ENCODE results near the gene ARHGEF17.
"Not testable (repeated sequence)": the region's sequence is repeated elsewhere in the genome, so short reads cannot be mapped to it uniquely, and the experiment has no call there.

The ARHGEF17 gene

DNA sequence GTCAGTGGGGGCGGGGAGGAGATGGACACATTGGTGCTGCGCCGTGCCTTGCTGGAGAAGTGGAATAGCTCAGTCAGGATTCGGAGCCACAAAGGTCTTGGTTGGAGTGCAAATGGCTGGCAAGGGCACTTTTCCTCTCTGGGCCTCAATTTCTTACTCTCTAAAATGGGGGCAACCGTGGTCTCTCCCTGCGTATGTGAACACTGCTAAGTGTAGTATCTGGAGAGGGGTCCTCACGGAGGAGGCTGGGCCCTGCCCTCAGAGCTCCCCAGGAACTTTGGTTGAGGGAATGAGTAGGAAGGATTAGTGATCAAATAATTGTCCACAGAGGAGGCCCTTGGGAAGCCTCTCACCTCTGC is 35.4 kb upstream of the ARHGEF17 start:
- ChIA-PET POLR2A (interaction anchor here (1.3 kb wide), 1 partner anchor 8 kb away, joined by 3 read pairs; no protein-coding TSS in a partner anchor), CTCF (interaction anchor here (0.9 to 2.5 kb wide), 8 partner anchors 9 to 34 kb away, joined by 3 to 14 read pairs (median 4); no protein-coding TSS in a partner anchor)
- TF ChIP-seq, protein P1, sequence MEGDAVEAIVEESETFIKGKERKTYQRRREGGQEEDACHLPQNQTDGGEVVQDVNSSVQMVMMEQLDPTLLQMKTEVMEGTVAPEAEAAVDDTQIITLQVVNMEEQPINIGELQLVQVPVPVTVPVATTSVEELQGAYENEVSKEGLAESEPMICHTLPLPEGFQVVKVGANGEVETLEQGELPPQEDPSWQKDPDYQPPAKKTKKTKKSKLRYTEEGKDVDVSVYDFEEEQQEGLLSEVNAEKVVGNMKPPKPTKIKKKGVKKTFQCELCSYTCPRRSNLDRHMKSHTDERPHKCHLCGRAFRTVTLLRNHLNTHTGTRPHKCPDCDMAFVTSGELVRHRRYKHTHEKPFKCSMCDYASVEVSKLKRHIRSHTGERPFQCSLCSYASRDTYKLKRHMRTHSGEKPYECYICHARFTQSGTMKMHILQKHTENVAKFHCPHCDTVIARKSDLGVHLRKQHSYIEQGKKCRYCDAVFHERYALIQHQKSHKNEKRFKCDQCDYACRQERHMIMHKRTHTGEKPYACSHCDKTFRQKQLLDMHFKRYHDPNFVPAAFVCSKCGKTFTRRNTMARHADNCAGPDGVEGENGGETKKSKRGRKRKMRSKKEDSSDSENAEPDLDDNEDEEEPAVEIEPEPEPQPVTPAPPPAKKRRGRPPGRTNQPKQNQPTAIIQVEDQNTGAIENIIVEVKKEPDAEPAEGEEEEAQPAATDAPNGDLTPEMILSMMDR (IDR thresholded peaks at IDR 0.05; ENCODE audit: insufficient read depth, low read length, missing control alignments) = no peak
- DNase-seq (ENCODE audit: low read depth, low spot score) = no peak
- no peak overlapping the region for H3K4me3 ChIP-seq (ENCODE audit: low read depth, low read length)

DNA sequence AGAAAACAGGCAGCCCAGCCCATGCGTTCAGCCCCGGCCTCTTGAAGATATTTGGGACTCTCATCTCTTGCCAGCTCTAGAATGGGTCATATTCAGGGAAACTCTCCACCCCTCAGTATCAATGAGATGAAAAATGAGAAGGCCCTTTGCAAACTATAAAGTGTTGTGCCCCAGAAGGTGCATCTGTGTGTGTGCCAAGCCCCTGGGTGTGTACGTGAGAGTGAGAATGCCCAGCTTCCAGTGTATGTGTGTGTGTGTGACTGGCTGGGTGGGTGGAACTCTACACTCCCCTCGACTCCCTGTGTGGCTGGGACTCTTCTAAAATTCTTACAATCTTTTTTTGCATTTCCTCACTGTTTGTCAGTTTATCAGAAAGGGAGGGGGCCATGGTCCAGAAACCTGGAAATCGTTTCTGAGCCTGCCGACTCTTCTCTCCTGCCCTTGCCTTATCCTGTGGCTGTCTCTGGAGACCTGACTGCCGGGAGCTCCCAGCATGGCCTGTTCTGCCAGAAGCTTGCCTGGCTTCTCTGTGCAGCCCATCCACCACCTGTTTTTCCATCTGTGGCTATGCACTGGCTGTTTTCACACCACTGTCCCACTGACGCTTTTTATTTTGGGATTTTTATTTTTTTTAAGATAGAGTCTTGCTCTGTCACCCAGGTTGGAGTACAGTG is 34.7 kb upstream of the ARHGEF17 start:
- POLR2A ChIA-PET = interaction anchor here (1.3 kb wide), 1 partner anchor 9 kb away, joined by 3 read pairs; no protein-coding TSS in a partner anchor
- no peak overlapping the region for H3K4me3 ChIP-seq (ENCODE audit: low read depth, low read length)

GRCh38 chr11:73274191-73274590 is 33.9 kb upstream of the ARHGEF17 start:
- DNase-seq (ENCODE audit: low read depth, low spot score); H3K4me3 ChIP-seq (ENCODE audit: low read depth, low read length); POLR2A ChIA-PET: not testable (repeated sequence)
- CTCF ChIA-PET = interaction anchor here (1.0 to 2.1 kb wide), 8 partner anchors 10 to 444 kb away, joined by 3 to 12 read pairs (median 6); no protein-coding TSS in a partner anchor

More for the DNA sequence above, 34.7 kb upstream of the ARHGEF17 start:
- TF ChIP-seq, protein P1 (IDR thresholded peaks at IDR 0.05; ENCODE audit: insufficient read depth, low read length, missing control alignments) = no peak
- CTCF ChIA-PET = interaction anchor here (0.9 to 2.5 kb wide), 12 partner anchors 9 to 443 kb away, joined by 3 to 14 read pairs (median 5); no protein-coding TSS in a partner anchor
- no peak for DNase-seq (ENCODE audit: low read depth, low spot score)

DNA sequence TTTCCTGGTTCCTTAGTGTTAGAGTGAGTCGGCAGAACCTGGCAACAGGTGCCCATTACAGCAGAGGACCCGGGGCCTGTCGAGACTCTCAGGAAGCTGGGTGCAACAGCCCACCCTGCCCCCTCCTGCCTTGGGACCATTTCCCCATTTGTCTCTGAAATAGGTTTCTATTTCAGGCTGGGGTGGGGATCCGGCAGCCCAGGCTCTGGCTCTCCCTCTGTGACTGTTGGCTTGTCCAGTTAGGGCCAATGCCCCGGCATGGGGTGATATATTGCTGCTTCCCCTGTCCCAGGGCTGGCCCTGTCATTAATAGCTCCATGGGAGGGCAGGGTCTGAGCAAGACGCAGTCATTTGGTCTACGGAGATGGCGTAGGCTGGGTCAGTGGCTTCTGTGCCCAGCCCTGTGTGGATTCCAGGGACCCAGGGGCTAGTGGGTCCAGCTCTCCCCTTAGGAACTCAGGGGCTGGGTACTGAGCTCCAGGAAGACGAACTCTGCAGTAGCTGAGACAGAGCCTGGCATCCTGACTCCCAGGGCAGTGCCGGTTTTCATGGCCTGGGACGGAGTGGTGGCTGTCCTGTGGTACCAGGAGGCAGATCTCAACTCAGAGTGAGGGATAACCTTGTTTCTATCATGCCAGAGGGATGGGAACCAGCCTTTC is 33.2 kb upstream of the ARHGEF17 start:
- POLR2A ChIA-PET = no interaction called here
- no peak for DNase-seq (ENCODE audit: low read depth, low spot score)
- TF ChIP-seq, protein P1 (IDR thresholded peaks at IDR 0.05; ENCODE audit: insufficient read depth, low read length, missing control alignments) = no peak
- CTCF ChIA-PET = interaction anchor here (1.0 to 2.1 kb wide), 8 partner anchors 11 to 445 kb away, joined by 3 to 12 read pairs (median 4); no protein-coding TSS in a partner anchor
- H3K4me3 ChIP-seq (ENCODE audit: low read depth, low read length) = no peak overlapping the region

DNA sequence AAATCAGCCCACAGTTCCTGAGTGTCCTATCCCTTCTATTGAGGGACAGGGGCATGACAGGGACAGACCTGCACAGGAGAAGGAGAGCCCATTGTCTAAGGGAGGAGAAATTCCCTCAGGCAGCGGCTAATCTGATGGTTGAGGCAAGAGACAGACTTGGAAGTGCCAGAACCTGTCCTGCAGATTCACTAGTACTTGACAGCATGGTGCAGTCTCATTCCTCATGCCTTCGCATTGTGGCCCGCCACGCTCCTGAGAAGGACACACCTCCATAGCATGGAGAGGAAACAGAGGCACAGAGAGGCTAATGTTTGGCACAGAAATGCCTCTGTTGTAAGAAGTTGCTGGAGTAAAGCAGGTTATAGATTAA is 32.7 kb upstream of the ARHGEF17 start:
- POLR2A ChIA-PET = no interaction called here

GRCh38 chr11:73277467-73277866 is 30.6 kb upstream of the ARHGEF17 start:
- ChIA-PET CTCF (interaction anchor here (1.8 kb wide), 1 partner anchor 12 kb away, joined by 5 read pairs; no protein-coding TSS in a partner anchor), POLR2A (no interaction called here)
- DNase-seq (ENCODE audit: low read depth, low spot score) = no peak
- TF ChIP-seq, protein P1 (IDR thresholded peaks at IDR 0.05; ENCODE audit: insufficient read depth, low read length, missing control alignments) = no peak
- no peak overlapping the region for H3K4me3 ChIP-seq (ENCODE audit: low read depth, low read length)

More for the DNA sequence above, 32.7 kb upstream of the ARHGEF17 start:
- CTCF ChIA-PET = interaction anchor here (1.0 to 2.1 kb wide), 5 partner anchors 11 to 25 kb away, joined by 3 to 12 read pairs (median 5); no protein-coding TSS in a partner anchor
- DNase-seq (ENCODE audit: low read depth, low spot score) = no peak
- H3K4me3 ChIP-seq (ENCODE audit: low read depth, low read length) = no peak overlapping the region
- TF ChIP-seq, protein P1 (IDR thresholded peaks at IDR 0.05; ENCODE audit: insufficient read depth, low read length, missing control alignments) = no peak

Data from AG04449 (cell line).